ENCODE measurements around the gene CEP97. TPM values are rescaled to one million over a fixed set of nuclear protein-coding genes. Genes with fewer than 3 reads are reported as not detected.

Gene CEP97
- total RNA-seq, 3 donors from 2014 or later = 11.8 to 14.1 (median 12.9) TPM

- DNase-seq (no peak), ATAC-seq (no peak)
- Mint-ChIP-seq H3K27me3 (ENCODE audit: low read depth) (no peaks in the 10 kb centered on the region), H3K9me3 (no peaks in the 10 kb centered on the region), H3K4me1 (ENCODE audit: low read depth) (peaks cover 40% of the 10 kb centered on the region), H3K4me3 (peak overlapping the region; percentile 87), H3K36me3 (ENCODE audit: insufficient read depth) (peaks cover 4% of the 10 kb centered on the region)
Measured at GRCh38 chr3:101778385-101779046, 54.1 kb downstream of the CEP97 start.

- peak; percentile 92 for DNase-seq
- Mint-ChIP-seq H3K4me3 (peak within 1 kb of the TSS; percentile 87), H3K4me1 (ENCODE audit: low read depth) (peaks cover 47% of the 10 kb centered on the region), H3K9me3 (no peaks in the 10 kb centered on the region), H3K36me3 (ENCODE audit: insufficient read depth) (peaks cover 11% of the 10 kb centered on the region), H3K27me3 (ENCODE audit: low read depth) (no peaks in the 10 kb centered on the region)
- peak; percentile 93 for ATAC-seq
Measured at GRCh38 chr3:101779047-101779821, 54.8 kb downstream of the CEP97 start, which contains the start of gene NXPE3. Gene NXPE3, plus strand, starts transcription at chr3:101779211. Its CDS starts 6,386 bp downstream, at chr3:101785597.

DNA sequence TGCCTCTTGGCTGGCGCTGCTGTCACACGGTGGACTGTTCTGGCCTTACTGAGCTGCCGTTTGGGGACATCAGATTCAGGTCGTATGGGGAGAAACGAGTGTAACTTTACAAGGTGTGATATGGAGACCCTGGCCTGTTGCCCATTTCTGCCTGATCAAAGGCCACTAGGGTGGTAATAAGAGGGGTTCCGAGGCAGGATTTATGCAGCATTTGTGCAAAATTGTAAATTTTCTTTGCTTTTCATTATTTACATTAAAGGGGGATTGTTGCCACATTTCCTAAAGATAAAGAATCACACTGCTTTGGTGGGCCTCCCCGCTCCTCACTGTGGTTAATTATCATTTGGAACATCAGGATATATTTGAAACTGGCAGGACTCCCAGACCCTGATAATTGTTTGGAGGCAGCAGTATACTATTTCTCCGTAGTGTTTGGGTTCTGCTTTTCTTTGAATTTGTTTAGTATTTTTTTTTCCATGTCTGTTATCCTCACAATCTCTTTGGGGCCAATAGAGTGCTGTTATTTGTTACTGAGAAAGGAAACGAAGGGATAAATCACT is 55.5 kb downstream of the CEP97 start:
- Mint-ChIP-seq H3K27me3 (ENCODE audit: low read depth) (no peaks in the 10 kb centered on the region), H3K9me3 (no peaks in the 10 kb centered on the region), H3K36me3 (ENCODE audit: insufficient read depth) (peaks cover 15% of the 10 kb centered on the region), H3K4me3 (peak overlapping the region; percentile 87), H3K4me1 (ENCODE audit: low read depth) (peaks cover 54% of the 10 kb centered on the region)
- ATAC-seq (no peak), DNase-seq (no peak)

- DNase-seq (no peak), ATAC-seq (no peak)
- peaks cover 19% of the 10 kb centered on the region for H3K36me3 Mint-ChIP-seq (ENCODE audit: insufficient read depth)
- no peaks in the 10 kb centered on the region for H3K27me3 Mint-ChIP-seq (ENCODE audit: low read depth)
- H3K4me3 Mint-ChIP-seq = peak overlapping the region; percentile 87
- H3K4me1 Mint-ChIP-seq (ENCODE audit: low read depth) = peaks cover 62% of the 10 kb centered on the region
- no peaks in the 10 kb centered on the region for H3K9me3 Mint-ChIP-seq
Measured at GRCh38 chr3:101780661-101781060, 56.2 kb downstream of the CEP97 start.

GRCh38 chr3:101781166-101781565 is 56.8 kb downstream of the CEP97 start:
- no peak for ATAC-seq
- peaks cover 19% of the 10 kb centered on the region for H3K36me3 Mint-ChIP-seq (ENCODE audit: insufficient read depth)
- H3K4me1 Mint-ChIP-seq (ENCODE audit: low read depth) = peaks cover 66% of the 10 kb centered on the region
- no peaks in the 10 kb centered on the region for H3K27me3 Mint-ChIP-seq (ENCODE audit: low read depth)
- no peak for DNase-seq
- no peak overlapping the region for H3K4me3 Mint-ChIP-seq
- H3K9me3 Mint-ChIP-seq = no peaks in the 10 kb centered on the region

DNA sequence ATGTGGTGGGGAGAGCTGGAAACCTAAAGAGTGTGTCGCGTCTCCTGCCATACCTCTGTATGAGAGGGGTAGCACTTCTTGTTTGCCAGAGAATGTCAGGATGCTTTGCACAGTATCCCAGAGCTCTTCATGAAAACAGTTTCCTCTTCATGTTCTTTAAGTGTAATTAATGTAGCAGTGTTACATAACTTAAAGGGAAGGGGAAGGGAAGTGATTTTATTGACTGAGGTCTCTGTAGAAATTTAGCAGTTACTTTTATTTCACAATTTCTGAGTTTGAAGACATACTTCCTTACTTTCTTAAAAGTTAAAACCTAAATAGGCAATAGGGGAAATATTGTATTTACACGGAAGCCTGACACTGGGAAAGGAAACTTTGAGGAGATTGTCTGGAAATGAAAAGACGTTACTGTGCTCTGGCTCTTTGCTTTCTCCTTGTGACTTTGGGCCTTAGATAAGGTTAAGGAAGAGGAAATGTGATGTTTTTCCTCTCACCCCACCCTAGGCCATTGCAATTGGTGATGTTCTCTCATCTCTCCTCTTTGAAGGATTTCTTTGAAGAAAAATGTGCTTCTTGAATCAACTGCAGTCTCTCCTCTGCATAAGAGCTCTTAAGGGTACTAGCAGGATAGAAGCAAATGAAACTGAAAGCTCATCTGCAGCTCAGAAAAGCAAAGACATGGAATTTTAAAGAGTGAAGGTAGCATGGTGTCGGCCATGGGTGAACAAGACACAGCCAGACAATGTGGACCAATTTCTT is 60.6 kb downstream of the CEP97 start:
- Mint-ChIP-seq H3K27me3 (ENCODE audit: low read depth) (no peaks in the 10 kb centered on the region), H3K4me3 (peak overlapping the region; percentile 60), H3K4me1 (ENCODE audit: low read depth) (peaks cover 68% of the 10 kb centered on the region), H3K9me3 (no peaks in the 10 kb centered on the region), H3K36me3 (ENCODE audit: insufficient read depth) (peaks cover 33% of the 10 kb centered on the region)
- DNase-seq (no peak), ATAC-seq (peak; percentile 64 to 78)

DNA sequence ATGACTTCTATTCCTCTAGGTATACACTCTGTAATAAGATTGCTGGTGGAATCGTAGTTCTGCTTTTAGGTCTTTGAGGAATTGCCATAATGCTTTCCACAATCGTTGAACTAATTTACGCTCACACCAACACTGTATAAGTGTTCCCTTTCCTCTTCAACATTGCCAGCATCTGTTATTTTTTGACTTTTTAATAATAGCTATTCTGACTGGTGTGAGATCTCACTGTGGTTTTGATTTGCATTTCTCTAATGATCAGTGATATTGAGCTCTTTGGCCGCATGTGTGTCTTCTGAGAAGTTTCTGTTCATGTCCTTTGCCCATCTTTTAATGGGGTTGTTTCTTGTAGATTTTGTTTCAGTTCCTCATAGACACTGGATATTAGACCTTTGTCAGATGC is 67.4 kb downstream of the CEP97 start:
- ATAC-seq (no peak), DNase-seq (no peak)
- Mint-ChIP-seq H3K4me1 (ENCODE audit: low read depth) (peaks cover 62% of the 10 kb centered on the region), H3K36me3 (ENCODE audit: insufficient read depth) (peaks cover 60% of the 10 kb centered on the region), H3K9me3 (peaks cover 6% of the 10 kb centered on the region), H3K4me3 (no peak overlapping the region), H3K27me3 (ENCODE audit: low read depth) (no peaks in the 10 kb centered on the region)

GRCh38 chr3:101796077-101796680 is 71.8 kb downstream of the CEP97 start:
- Mint-ChIP-seq H3K4me1 (ENCODE audit: low read depth) (peaks cover 52% of the 10 kb centered on the region), H3K9me3 (peaks cover 6% of the 10 kb centered on the region), H3K4me3 (no peak overlapping the region), H3K36me3 (ENCODE audit: insufficient read depth) (peaks cover 59% of the 10 kb centered on the region), H3K27me3 (ENCODE audit: low read depth) (no peaks in the 10 kb centered on the region)
- ATAC-seq = no peak
- DNase-seq = no peak

GRCh38 chr3:101801174-101801573 is 76.8 kb downstream of the CEP97 start:
- ATAC-seq = no peak
- Mint-ChIP-seq H3K27me3 (ENCODE audit: low read depth) (no peaks in the 10 kb centered on the region), H3K4me1 (ENCODE audit: low read depth) (peaks cover 30% of the 10 kb centered on the region), H3K36me3 (ENCODE audit: insufficient read depth) (peaks cover 33% of the 10 kb centered on the region), H3K4me3 (no peak overlapping the region), H3K9me3 (no peaks in the 10 kb centered on the region)
- DNase-seq = no peak

GRCh38 chr3:101802179-101802578 is 77.8 kb downstream of the CEP97 start:
- H3K4me3 Mint-ChIP-seq = no peak overlapping the region
- H3K9me3 Mint-ChIP-seq = no peaks in the 10 kb centered on the region
- DNase-seq (no peak), ATAC-seq (no peak)
- H3K4me1 Mint-ChIP-seq (ENCODE audit: low read depth) = peaks cover 22% of the 10 kb centered on the region
- peaks cover 29% of the 10 kb centered on the region for H3K36me3 Mint-ChIP-seq (ENCODE audit: insufficient read depth)
- H3K27me3 Mint-ChIP-seq (ENCODE audit: low read depth) = no peaks in the 10 kb centered on the region

DNA sequence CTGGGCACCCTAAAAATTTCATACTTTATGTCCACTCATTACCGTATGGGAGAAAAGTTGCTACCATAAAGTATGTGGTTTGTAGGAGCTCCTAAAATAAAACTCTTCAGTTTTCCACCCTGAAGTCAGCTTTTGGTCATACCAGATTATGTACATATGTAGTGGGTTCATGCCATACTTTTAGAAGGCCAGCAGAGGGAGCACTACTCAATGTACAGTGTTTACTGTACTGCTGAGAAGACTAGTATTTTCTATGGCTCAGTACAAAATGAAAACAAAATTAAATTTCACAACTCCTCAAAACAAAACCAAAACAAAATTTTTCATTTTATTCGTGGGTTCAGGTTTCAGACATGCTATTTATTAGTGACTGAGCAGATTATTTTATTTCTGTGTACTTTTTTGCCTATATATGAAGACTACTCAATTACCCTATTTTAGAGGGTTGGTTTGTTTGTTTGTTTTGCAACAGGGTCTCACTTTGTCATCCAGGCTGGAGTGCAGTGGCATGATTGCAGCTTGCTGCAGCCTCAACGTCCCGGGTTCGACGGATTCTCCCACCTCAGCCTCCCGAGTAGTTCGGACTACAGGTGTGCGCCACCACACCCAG is 78.9 kb downstream of the CEP97 start:
- DNase-seq (peak; percentile 21), ATAC-seq (peak; percentile 98 to 100)
- no peaks in the 10 kb centered on the region for H3K9me3 Mint-ChIP-seq
- peaks cover 26% of the 10 kb centered on the region for H3K36me3 Mint-ChIP-seq (ENCODE audit: insufficient read depth)
- H3K4me3 Mint-ChIP-seq = no peak overlapping the region
- H3K27me3 Mint-ChIP-seq (ENCODE audit: low read depth) = no peaks in the 10 kb centered on the region
- H3K4me1 Mint-ChIP-seq (ENCODE audit: low read depth) = peaks cover 26% of the 10 kb centered on the region

GRCh38 chr3:101803939-101804338 is 79.5 kb downstream of the CEP97 start:
- peaks cover 24% of the 10 kb centered on the region for H3K36me3 Mint-ChIP-seq (ENCODE audit: insufficient read depth)
- H3K4me3 Mint-ChIP-seq = no peak overlapping the region
- peaks cover 27% of the 10 kb centered on the region for H3K4me1 Mint-ChIP-seq (ENCODE audit: low read depth)
- no peaks in the 10 kb centered on the region for H3K27me3 Mint-ChIP-seq (ENCODE audit: low read depth)
- no peaks in the 10 kb centered on the region for H3K9me3 Mint-ChIP-seq
- ATAC-seq (no peak), DNase-seq (no peak)

GRCh38 chr3:101806491-101806890 is 82.1 kb downstream of the CEP97 start:
- H3K4me1 Mint-ChIP-seq (ENCODE audit: low read depth) = peaks cover 41% of the 10 kb centered on the region
- no peak overlapping the region for H3K4me3 Mint-ChIP-seq
- peaks cover 16% of the 10 kb centered on the region for H3K36me3 Mint-ChIP-seq (ENCODE audit: insufficient read depth)
- no peak for DNase-seq
- H3K27me3 Mint-ChIP-seq (ENCODE audit: low read depth) = no peaks in the 10 kb centered on the region
- no peaks in the 10 kb centered on the region for H3K9me3 Mint-ChIP-seq
- no peak for ATAC-seq

Data from activated T-cell treated with anti-CD3 and anti-CD28 coated beads, Interleukin-2, amount 50 U/mL, for 4 hours (primary cell).